ENCODE measurements around the gene TRAPPC6A. TPM values are rescaled to one million over a fixed set of nuclear protein-coding genes. Genes with fewer than 3 reads are reported as not detected.
A peak's percentile ranks its signal among the peaks of the same experiment; 100 is the strongest.

The TRAPPC6A gene
- total and polyA plus RNA-seq, 2 of the 13 experiments (the other 11 are each of a cell fraction or from before 2014, with no cell fraction given): 6.5 to 21.0 TPM

- TF ChIP-seq E2F5 (CRISPR knock-in tag; conservative IDR thresholded peaks at IDR 0.05): no peak
- no peak for TF ChIP-seq CREB3 (CRISPR knock-in tag; IDR thresholded peaks at IDR 0.05)
- no peak for TF ChIP-seq ZNF598 (CRISPR knock-in tag; IDR thresholded peaks at IDR 0.05; ENCODE audit: borderline replicate concordance)
- no peak; the same call in 1 of the 2 replicates for TF ChIP-seq GABPB1 (CRISPR knock-in tag; IDR thresholded peaks at IDR 0.05)
- TF ChIP-seq SOX6 (IDR thresholded peaks at IDR 0.05): no peak
- no peak for TF ChIP-seq SOX6 (CRISPR knock-in tag; IDR thresholded peaks at IDR 0.05)
- peak; percentile 93 for TF ChIP-seq ZBTB33 (CRISPR knock-in tag; IDR thresholded peaks at IDR 0.05)
- no peak for TF ChIP-seq ZSCAN31 (CRISPR knock-in tag; IDR thresholded peaks at IDR 0.05; ENCODE audit: low read depth)
- no peak for TF ChIP-seq ZNF562 (CRISPR knock-in tag; IDR thresholded peaks at IDR 0.05; ENCODE audit: borderline replicate concordance)
- TF ChIP-seq ZNF12 (CRISPR knock-in tag; IDR thresholded peaks at IDR 0.05): no peak
- TF ChIP-seq RORA (CRISPR knock-in tag; IDR thresholded peaks at IDR 0.05): no peak
- TF ChIP-seq PCBP1 (IDR thresholded peaks at IDR 0.05; ENCODE audit: borderline replicate concordance, low read depth, low read length): peak; percentile 75; the same call in 1 of the 2 replicates
- peak; percentile 83 for TF ChIP-seq STAG1 (CRISPR knock-in tag; IDR thresholded peaks at IDR 0.05)
- no peak for TF ChIP-seq ZNF142 (CRISPR knock-in tag; IDR thresholded peaks at IDR 0.05)
- TF ChIP-seq MXD1 (CRISPR knock-in tag; IDR thresholded peaks at IDR 0.05): no peak
- peak; percentile 47 for TF ChIP-seq PATZ1 (CRISPR knock-in tag; IDR thresholded peaks at IDR 0.05)
These were observed 47.0 kb downstream of the TRAPPC6A start (continued) for GRCh38 chr19:45130888-45131615.

Data from HepG2 (cell line).